C4-2B (cell line): Measurements from ENCODE around the gene GNAZ.

Source experiments
- ZFX ChIP-seq: fragments of 450-650 bp; IDR thresholded peaks from 2 replicates; pipeline ENCODE4 v1.6.1; 2017
- TF ChIP-seq, protein P1 (sequence below): fragments of 450-650 bp; conservative IDR thresholded peaks from 2 replicates; pipeline ENCODE4 v1.5.1; 2017; ENCODE audit warnings: mild to moderate bottlenecking

DNA sequence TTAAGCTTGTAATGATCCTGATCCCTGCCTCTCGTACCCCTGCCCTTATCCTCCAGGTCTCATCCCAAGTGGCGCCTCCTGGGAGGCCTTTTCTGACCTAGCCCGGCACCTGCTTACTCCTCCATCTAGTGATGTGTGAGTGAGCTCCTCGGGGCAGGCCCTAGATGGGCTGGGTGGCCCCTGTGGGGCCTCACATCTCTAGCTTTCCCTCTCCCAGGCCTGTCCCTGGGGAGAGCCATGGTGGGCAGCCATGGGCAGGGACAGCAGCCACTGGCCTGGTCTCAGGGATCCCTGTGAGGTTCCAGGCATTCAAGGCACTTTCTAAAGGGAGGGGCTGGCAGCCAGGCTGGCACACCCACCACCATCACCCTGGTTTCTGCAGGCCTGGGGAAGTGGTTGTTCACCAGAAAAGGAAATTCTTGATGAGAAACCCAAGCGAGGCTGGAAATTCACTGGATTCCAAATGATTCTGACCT is 27.9 kb downstream of the GNAZ start:
- TF ChIP-seq, protein P1, sequence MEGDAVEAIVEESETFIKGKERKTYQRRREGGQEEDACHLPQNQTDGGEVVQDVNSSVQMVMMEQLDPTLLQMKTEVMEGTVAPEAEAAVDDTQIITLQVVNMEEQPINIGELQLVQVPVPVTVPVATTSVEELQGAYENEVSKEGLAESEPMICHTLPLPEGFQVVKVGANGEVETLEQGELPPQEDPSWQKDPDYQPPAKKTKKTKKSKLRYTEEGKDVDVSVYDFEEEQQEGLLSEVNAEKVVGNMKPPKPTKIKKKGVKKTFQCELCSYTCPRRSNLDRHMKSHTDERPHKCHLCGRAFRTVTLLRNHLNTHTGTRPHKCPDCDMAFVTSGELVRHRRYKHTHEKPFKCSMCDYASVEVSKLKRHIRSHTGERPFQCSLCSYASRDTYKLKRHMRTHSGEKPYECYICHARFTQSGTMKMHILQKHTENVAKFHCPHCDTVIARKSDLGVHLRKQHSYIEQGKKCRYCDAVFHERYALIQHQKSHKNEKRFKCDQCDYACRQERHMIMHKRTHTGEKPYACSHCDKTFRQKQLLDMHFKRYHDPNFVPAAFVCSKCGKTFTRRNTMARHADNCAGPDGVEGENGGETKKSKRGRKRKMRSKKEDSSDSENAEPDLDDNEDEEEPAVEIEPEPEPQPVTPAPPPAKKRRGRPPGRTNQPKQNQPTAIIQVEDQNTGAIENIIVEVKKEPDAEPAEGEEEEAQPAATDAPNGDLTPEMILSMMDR: no peak
- TF ChIP-seq ZFX: no peak
